K562 (cell line): ENCODE measurements around the gene BMF. TPM values are rescaled to one million over a fixed set of nuclear protein-coding genes. Genes with fewer than 3 reads are reported as not detected.
A peak's percentile ranks its signal among the peaks of the same experiment; 100 is the strongest.

Experiments
- BACH1 ChIP-seq: fragments of 200-800 bp; sonication (Bioruptor generic); IDR thresholded peaks from 2 replicates; pipeline ENCODE4 v1.6.1; 2016; ENCODE audit warnings: missing genetic modification characterization, missing compliant biosample characterization
- BCOR ChIP-seq: fragments of 450-650 bp; IDR thresholded peaks from 2 replicates; pipeline ENCODE4 v1.6.1; 2016
- CTBP1 ChIP-seq: fragments of 450-650 bp; IDR thresholded peaks from 2 replicates; pipeline ENCODE4 v1.6.1; 2016; ENCODE audit warnings: borderline replicate concordance
- GABPA ChIP-seq: fragments of 200-800 bp; sonication (Bioruptor generic); conservative IDR thresholded peaks from 2 replicates; pipeline ENCODE4 v1.6.1; 2016; ENCODE audit warnings: low read depth, missing genetic modification characterization, missing compliant biosample characterization
- GATAD2B ChIP-seq: fragments of 450-650 bp; IDR thresholded peaks from 2 replicates; pipeline ENCODE4 v1.6.1; 2017; ENCODE audit warnings: mild to moderate bottlenecking, borderline replicate concordance
- HEY1 ChIP-seq: fragments of 250-450 bp; sonication (Bioruptor Pico); IDR thresholded peaks from 2 replicates; pipeline ENCODE4 v1.5.0; 2020; ENCODE audit warnings: mild to moderate bottlenecking, moderate library complexity, borderline replicate concordance
- KDM2B ChIP-seq: fragments of 250-450 bp; sonication (Bioruptor Pico); IDR thresholded peaks from 2 replicates; pipeline ENCODE4 v1.8.0; 2021; ENCODE audit warnings: mild to moderate bottlenecking, moderate library complexity
- MCM2 ChIP-seq: fragments of 450-650 bp; IDR thresholded peaks from 2 replicates; pipeline ENCODE4 v1.6.1; 2017; ENCODE audit warnings: low read depth, mild to moderate bottlenecking
- MECOM ChIP-seq: fragments of 250-450 bp; sonication (Bioruptor Pico); IDR thresholded peaks from 2 replicates; pipeline ENCODE4 v1.8.0; 2022; ENCODE audit warnings: inconsistent platforms
- MED1 ChIP-seq: sonication (generic); formaldehyde crosslinking; IDR thresholded peaks from 2 replicates; pipeline ENCODE4 v1.8.1; 2023; ENCODE audit warnings: missing genetic modification reagents, borderline replicate concordance
- POLR2AphosphoS2 ChIP-seq: IDR thresholded peaks from 2 replicates; pipeline ENCODE4 v1.6.1; 2012; ENCODE audit warnings: low read length, improper control_type of control experiment
- POLR2B ChIP-seq: fragments of 450-650 bp; IDR thresholded peaks from 2 replicates; pipeline ENCODE4 v1.6.1; 2018; ENCODE audit warnings: low read depth; ENCODE audit not compliant: partially characterized antibody
- POLR2G ChIP-seq: fragments of 200-400 bp; formaldehyde crosslinking; IDR thresholded peaks from 2 replicates; pipeline ENCODE4 v1.6.1; 2017; ENCODE audit warnings: low read depth, mild to moderate bottlenecking, antibody characterized with exemption, low read length, moderate library complexity
- POLR3G ChIP-seq: IDR thresholded peaks from 2 replicates; pipeline ENCODE4 v1.6.1; 2011; ENCODE audit not compliant: insufficient read length, insufficient replicate concordance; ENCODE audit errors: extremely low read depth
- POU5F1 ChIP-seq: fragments of 150-350 bp; IDR thresholded peaks from 2 replicates; pipeline ENCODE4 v1.6.1; 2014; ENCODE audit warnings: borderline replicate concordance, low read length, low read depth, mild to moderate bottlenecking; ENCODE audit not compliant: partially characterized antibody
- PRMT5 ChIP-seq: sonication (generic); formaldehyde crosslinking; IDR thresholded peaks from 2 replicates; pipeline ENCODE4 v1.5.0; 2020; ENCODE audit warnings: missing genetic modification reagents
- RBM39 ChIP-seq: fragments of 200-400 bp; formaldehyde crosslinking; optimal IDR thresholded peaks from 2 replicates; pipeline ENCODE3; 2018; ENCODE audit warnings: low read depth, low read length
- SAFB2 ChIP-seq: fragments of 200-400 bp; formaldehyde crosslinking; IDR thresholded peaks from 2 replicates; pipeline ENCODE4 v1.6.1; 2018; ENCODE audit warnings: borderline replicate concordance, low read length, low read depth, moderate library complexity; ENCODE audit not compliant: severe bottlenecking
- SMARCE1 ChIP-seq: fragments of 450-650 bp; IDR thresholded peaks from 2 replicates; pipeline ENCODE4 v1.7.1; 2016; ENCODE audit warnings: mild to moderate bottlenecking
- ZNF197 ChIP-seq: fragments of 200-800 bp; sonication (Bioruptor generic); IDR thresholded peaks from 2 replicates; pipeline ENCODE4 v1.6.1; 2016; ENCODE audit warnings: low read depth, missing genetic modification characterization, missing compliant biosample characterization
- ZNF324 ChIP-seq: fragments of 250-450 bp; sonication (Bioruptor Pico); IDR thresholded peaks from 2 replicates; pipeline ENCODE4 v1.4.0; 2020; ENCODE audit warnings: mild to moderate bottlenecking
- polyA plus RNA-seq, 8 experiments: library from polyadenylated mRNA; depleted of rRNA in 4 of 8; stranded (reverse) in 5 of 8; unstranded in 3 of 8; fragments of >200 nt; fragmentation: Nextera tagmentation in 2 of 8; fragmentation: Illumina TruSeq in 1 of 8; extraction: Ambion mirVana in 2 of 8; extraction: Trizol in 1 of 8; gene quantifications; 2 replicates each; pipeline versions ENCODE4 v1.2.1 to v1.2.3, GENCODE V29; 2011 to 2014; ENCODE audit warnings: inconsistent platforms in 1 of 8, missing spikeins in 1 of 8
- total RNA-seq, 7 experiments: library from RNA; depleted of rRNA in 6 of 7; stranded (reverse); fragments of >200 nt in 6 of 7; fragmentation: Illumina TruSeq in 2 of 7; extraction: Trizol in 2 of 7; gene quantifications; 2 replicates each; pipeline versions ENCODE4 v1.2.1 to v1.2.3, GENCODE V29; 2011 to 2021; ENCODE audit warnings: low replicate concordance in 1 of 7
- TF ChIP-seq, protein P1 (sequence below), 3 experiments: fragments of 200-800 bp in 1 of 3; fragments of 250-450 bp in 1 of 3; fragments of 450-650 bp in 1 of 3; sonication (Bioruptor Pico) in 1 of 3; sonication (Bioruptor generic) in 1 of 3; formaldehyde crosslinking in 1 of 3; IDR thresholded peaks; 2 replicates each; pipeline versions ENCODE4 v1.6.1 to v1.8.0; 2016 to 2022; ENCODE audit warnings: mild to moderate bottlenecking in 2 of 3, missing genetic modification characterization in 2 of 3, missing compliant biosample characterization in 1 of 3, moderate library complexity in 1 of 3
- TF ChIP-seq, protein P2 (sequence below): fragments of 250-450 bp; sonication (Bioruptor Pico); IDR thresholded peaks from 2 replicates; pipeline ENCODE4 v1.5.0; 2022; ENCODE audit warnings: mild to moderate bottlenecking
- TF ChIP-seq, protein P3 (sequence below): IDR thresholded peaks from 3 replicates; pipeline ENCODE4 v1.6.1; 2011; ENCODE audit warnings: borderline replicate concordance, mild to moderate bottlenecking; ENCODE audit not compliant: insufficient read length, insufficient read depth

BMF gene
- total and polyA plus RNA-seq, 9 of the 15 experiments (the other 6 are each of a cell fraction or from before 2014, with no cell fraction given) = 0.25 to 0.91 (median 0.59) TPM; not detected in 2

DNA sequence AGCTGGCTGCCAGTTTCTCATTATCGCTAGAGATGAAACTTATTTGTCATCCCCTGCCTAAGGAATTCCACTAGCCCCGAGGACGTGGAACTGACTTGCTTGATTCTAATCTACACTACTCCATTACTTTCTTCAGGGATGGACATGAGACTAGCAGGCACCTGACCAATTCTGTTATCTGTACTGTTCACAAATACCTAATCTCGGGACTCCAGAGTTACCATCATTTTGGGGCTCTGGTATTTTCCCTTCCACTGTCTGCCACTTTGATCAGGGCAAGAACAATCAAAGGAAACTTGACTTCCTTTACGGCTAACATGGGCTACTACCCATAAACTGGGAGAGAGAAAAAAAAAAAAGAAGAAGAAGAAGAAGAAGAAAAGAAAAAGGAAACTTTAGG lies 27.8 kb downstream of the BMF start (continued):
- TF ChIP-seq, protein P1, sequence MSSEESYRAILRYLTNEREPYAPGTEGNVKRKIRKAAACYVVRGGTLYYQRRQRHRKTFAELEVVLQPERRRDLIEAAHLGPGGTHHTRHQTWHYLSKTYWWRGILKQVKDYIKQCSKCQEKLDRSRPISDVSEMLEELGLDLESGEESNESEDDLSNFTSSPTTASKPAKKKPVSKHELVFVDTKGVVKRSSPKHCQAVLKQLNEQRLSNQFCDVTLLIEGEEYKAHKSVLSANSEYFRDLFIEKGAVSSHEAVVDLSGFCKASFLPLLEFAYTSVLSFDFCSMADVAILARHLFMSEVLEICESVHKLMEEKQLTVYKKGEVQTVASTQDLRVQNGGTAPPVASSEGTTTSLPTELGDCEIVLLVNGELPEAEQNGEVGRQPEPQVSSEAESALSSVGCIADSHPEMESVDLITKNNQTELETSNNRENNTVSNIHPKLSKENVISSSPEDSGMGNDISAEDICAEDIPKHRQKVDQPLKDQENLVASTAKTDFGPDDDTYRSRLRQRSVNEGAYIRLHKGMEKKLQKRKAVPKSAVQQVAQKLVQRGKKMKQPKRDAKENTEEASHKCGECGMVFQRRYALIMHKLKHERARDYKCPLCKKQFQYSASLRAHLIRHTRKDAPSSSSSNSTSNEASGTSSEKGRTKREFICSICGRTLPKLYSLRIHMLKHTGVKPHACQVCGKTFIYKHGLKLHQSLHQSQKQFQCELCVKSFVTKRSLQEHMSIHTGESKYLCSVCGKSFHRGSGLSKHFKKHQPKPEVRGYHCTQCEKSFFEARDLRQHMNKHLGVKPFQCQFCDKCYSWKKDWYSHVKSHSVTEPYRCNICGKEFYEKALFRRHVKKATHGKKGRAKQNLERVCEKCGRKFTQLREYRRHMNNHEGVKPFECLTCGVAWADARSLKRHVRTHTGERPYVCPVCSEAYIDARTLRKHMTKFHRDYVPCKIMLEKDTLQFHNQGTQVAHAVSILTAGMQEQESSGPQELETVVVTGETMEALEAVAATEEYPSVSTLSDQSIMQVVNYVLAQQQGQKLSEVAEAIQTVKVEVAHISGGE (CRISPR knock-in tag; IDR thresholded peaks at IDR 0.05) = no peak
- TF ChIP-seq POLR2AphosphoS2 (no peak), POLR2G (no peak), GATAD2B (no peak), CTBP1 (peak; percentile 92), SMARCE1 (peak; percentile 80; the same call in 1 of the 2 replicates), POU5F1 (no peak), GABPA (tag) (no peak), MED1 (CRISPR knock-in tag) (no peak), POLR2B (no peak), MCM2 (no peak), BCOR (no peak; the same call in 1 of the 2 replicates), ZNF197 (CRISPR knock-in tag) (0 out of 2 replicates have a peak, but pooled peaks have one; percentile 52), BACH1 (tag) (0 out of 2 replicates have a peak, but pooled peaks have one; percentile 16), PRMT5 (CRISPR knock-in tag) (no peak), SAFB2 (no peak), KDM2B (CRISPR knock-in tag) (no peak), ZNF324 (CRISPR knock-in tag) (no peak), HEY1 (no peak), RBM39 (no peak), MECOM (CRISPR knock-in tag) (no peak; the same call in 1 of the 2 replicates), POLR3G (no peak)
- TF ChIP-seq, protein P2, sequence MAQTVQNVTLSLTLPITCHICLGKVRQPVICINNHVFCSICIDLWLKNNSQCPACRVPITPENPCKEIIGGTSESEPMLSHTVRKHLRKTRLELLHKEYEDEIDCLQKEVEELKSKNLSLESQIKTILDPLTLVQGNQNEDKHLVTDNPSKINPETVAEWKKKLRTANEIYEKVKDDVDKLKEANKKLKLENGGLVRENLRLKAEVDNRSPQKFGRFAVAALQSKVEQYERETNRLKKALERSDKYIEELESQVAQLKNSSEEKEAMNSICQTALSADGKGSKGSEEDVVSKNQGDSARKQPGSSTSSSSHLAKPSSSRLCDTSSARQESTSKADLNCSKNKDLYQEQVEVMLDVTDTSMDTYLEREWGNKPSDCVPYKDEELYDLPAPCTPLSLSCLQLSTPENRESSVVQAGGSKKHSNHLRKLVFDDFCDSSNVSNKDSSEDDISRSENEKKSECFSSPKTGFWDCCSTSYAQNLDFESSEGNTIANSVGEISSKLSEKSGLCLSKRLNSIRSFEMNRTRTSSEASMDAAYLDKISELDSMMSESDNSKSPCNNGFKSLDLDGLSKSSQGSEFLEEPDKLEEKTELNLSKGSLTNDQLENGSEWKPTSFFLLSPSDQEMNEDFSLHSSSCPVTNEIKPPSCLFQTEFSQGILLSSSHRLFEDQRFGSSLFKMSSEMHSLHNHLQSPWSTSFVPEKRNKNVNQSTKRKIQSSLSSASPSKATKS (CRISPR knock-in tag) = no peak
- TF ChIP-seq, protein P3, sequence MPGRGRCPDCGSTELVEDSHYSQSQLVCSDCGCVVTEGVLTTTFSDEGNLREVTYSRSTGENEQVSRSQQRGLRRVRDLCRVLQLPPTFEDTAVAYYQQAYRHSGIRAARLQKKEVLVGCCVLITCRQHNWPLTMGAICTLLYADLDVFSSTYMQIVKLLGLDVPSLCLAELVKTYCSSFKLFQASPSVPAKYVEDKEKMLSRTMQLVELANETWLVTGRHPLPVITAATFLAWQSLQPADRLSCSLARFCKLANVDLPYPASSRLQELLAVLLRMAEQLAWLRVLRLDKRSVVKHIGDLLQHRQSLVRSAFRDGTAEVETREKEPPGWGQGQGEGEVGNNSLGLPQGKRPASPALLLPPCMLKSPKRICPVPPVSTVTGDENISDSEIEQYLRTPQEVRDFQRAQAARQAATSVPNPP = no peak
